B cell (primary cell): ENCODE results near the gene SERPINI1. TPM values are rescaled to one million over a fixed set of nuclear protein-coding genes. Genes with fewer than 3 reads are reported as not detected.

Experiments used
- ATAC-seq: fragments of 200-7000 bp; cut with Tn5 transposase; one replicate; pipeline ENCODE4 v1.10.0; 2021; ENCODE audit warnings: low read depth, mild to moderate bottlenecking, moderate number of reproducible peaks, moderate library complexity
- CTCF ChIA-PET: fragments of 350-600 bp; sonication (Branson Sonifier 250); formaldehyde crosslinking; loops from one replicate; lab custom pipeline; 2021; ENCODE audit warnings: antibody characterized with exemption, inconsistent platforms; lab: Charles Lee
- POLR2A ChIA-PET: fragments of 350-600 bp; sonication (Branson Sonifier 250); formaldehyde crosslinking; loops from one replicate; lab custom pipeline; 2021; ENCODE audit warnings: antibody characterized with exemption; lab: Charles Lee
- DNase-seq: peaks from one replicate; pipeline ENCODE4 v3.0.0; 2013
- H2AFZ ChIP-seq: 2 replicates; pipeline ENCODE4 v1.6.1; 2012; ENCODE audit warnings: mild to moderate bottlenecking, low read depth, low read length; ENCODE audit not compliant: insufficient read depth, poor library complexity, severe bottlenecking
- H3K27ac ChIP-seq, 2 donors: 1 replicate in 1 of 2; 2 replicates in 1 of 2; pipeline ENCODE4 v1.5.1; 2012 to 2013; ENCODE audit warnings: low read length in 2 of 2, mild to moderate bottlenecking in 2 of 2, moderate library complexity in 1 of 2
- H3K27me3 ChIP-seq, 4 experiments: fragments of 200-600 bp in 1 of 4; sonication (generic) in 1 of 4; replicated peaks in 1 of 4; 1 replicate in 2 of 4; 2 replicates in 2 of 4; pipeline versions ENCODE4 v1.6.1 to v1.7.0; 2013 to 2016; ENCODE audit warnings: low read length in 3 of 4, mild to moderate bottlenecking in 2 of 4, mixed read lengths in 1 of 4, moderate library complexity in 1 of 4; ENCODE audit not compliant: insufficient read depth in 4 of 4, control insufficient read depth in 3 of 4; ENCODE audit errors: control extremely low read depth in 1 of 4
- H3K36me3 ChIP-seq, 2 experiments: replicated peaks in 1 of 2; 1 replicate in 1 of 2; 2 replicates in 1 of 2; pipeline versions ENCODE4 v1.6.1 to v1.7.1; 2013; ENCODE audit warnings: low read length in 1 of 2; ENCODE audit not compliant: insufficient read depth in 2 of 2, control insufficient read depth in 1 of 2; ENCODE audit errors: control extremely low read depth in 1 of 2, extremely low read depth in 1 of 2
- H3K4me1 ChIP-seq, 2 donors: fragments of 200-600 bp in 1 of 2; sonication (generic) in 1 of 2; 1 replicate in 1 of 2; 2 replicates in 1 of 2; pipeline versions ENCODE4 v1.5.1 to v1.6.1; 2013 to 2017; ENCODE audit warnings: low read length in 2 of 2; ENCODE audit not compliant: control insufficient read depth in 2 of 2, insufficient read depth in 2 of 2
- H3K4me2 ChIP-seq: replicated peaks from 2 replicates; pipeline ENCODE3; 2012; ENCODE audit warnings: mild to moderate bottlenecking, low read depth, low read length; ENCODE audit not compliant: poor library complexity, severe bottlenecking
- H3K4me3 ChIP-seq, 5 experiments: fragments of 200-600 bp in 1 of 5; sonication (generic) in 1 of 5; 1 replicate in 3 of 5; 2 replicates in 2 of 5; pipeline versions ENCODE4 v1.5.1 to v1.7.0; 2011 to 2016; ENCODE audit warnings: low read length in 4 of 5, mild to moderate bottlenecking in 4 of 5, low read depth in 2 of 5, control low read depth in 1 of 5, moderate library complexity in 1 of 5; ENCODE audit not compliant: insufficient read depth in 1 of 5; ENCODE audit errors: control extremely low read depth in 1 of 5, extremely low read depth in 1 of 5
- H3K79me2 ChIP-seq: fragments of 200-600 bp; sonication (generic); one replicate; pipeline ENCODE4 v1.6.0; 2016; ENCODE audit warnings: low read length; ENCODE audit not compliant: control insufficient read depth, insufficient read depth
- H3K9ac ChIP-seq: fragments of 200-600 bp; sonication (generic); 2 replicates; pipeline ENCODE4 v1.6.1; 2017; ENCODE audit warnings: mild to moderate bottlenecking, low read length, moderate library complexity
- H3K9me3 ChIP-seq, 3 donors: one replicate each; pipeline versions ENCODE4 v1.6.1 to v1.7.1; 2013; ENCODE audit warnings: low read length in 2 of 3; ENCODE audit not compliant: control insufficient read depth in 2 of 3, insufficient read depth in 1 of 3; ENCODE audit errors: control extremely low read depth in 1 of 3
- H4K20me1 ChIP-seq: 2 replicates; pipeline ENCODE4 v1.6.0; 2012; ENCODE audit warnings: mild to moderate bottlenecking, low read length; ENCODE audit not compliant: insufficient read depth, control insufficient read depth, poor library complexity, severe bottlenecking
- H3K27ac Mint-ChIP-seq: one replicate; pipeline ENCODE4 v1.8.0; 2021; ENCODE audit warnings: mixed read lengths
- H3K27me3 Mint-ChIP-seq: one replicate; pipeline ENCODE4 v1.8.0; 2021; ENCODE audit warnings: mixed read lengths
- H3K4me1 Mint-ChIP-seq: one replicate; pipeline ENCODE4 v1.8.0; 2021; ENCODE audit warnings: mixed read lengths
- H3K4me3 Mint-ChIP-seq: one replicate; pipeline ENCODE4 v1.8.0; 2021; ENCODE audit warnings: mixed read lengths
- H3K9me3 Mint-ChIP-seq: one replicate; pipeline ENCODE4 v1.8.0; 2022; ENCODE audit warnings: mixed read lengths; ENCODE audit not compliant: insufficient read depth
- CTCF ChIP-seq: fragments of 200-600 bp; IDR thresholded peaks from one replicate; pipeline ENCODE4 v1.8.0; 2022; ENCODE audit warnings: antibody characterized with exemption, mild to moderate bottlenecking
- EZH2 ChIP-seq: IDR thresholded peaks from 2 replicates; pipeline ENCODE4 v1.6.1; 2012; ENCODE audit warnings: borderline replicate concordance, low read depth, mild to moderate bottlenecking, moderate library complexity, low read length; ENCODE audit not compliant: insufficient read depth, poor library complexity, severe bottlenecking
- WGBS: methylation state at CpG from one replicate; pipeline ENCODE4 v1.1.5; 2013; ENCODE audit warnings: missing lambda C conversion rate; ENCODE audit not compliant: insufficient coverage; 5-methylcytosine and 5-hydroxymethylcytosine counted together
- intact Hi-C: fragments of 100-400 bp; cut with micrococcal nuclease; formaldehyde crosslinking; loops from one replicate; pipeline ENCODE4 v1.10.0; 2022
- polyA plus RNA-seq: library from polyadenylated mRNA; depleted of rRNA; stranded (reverse); fragments of >200 nt; gene quantifications from 2 replicates; pipeline ENCODE4 v1.2.3, GENCODE V29; 2012
- total RNA-seq, 2 donors: library from RNA; stranded (reverse); fragments of 120-200 nt in 1 of 2; gene quantifications; 1 replicate in 1 of 2; 2 replicates in 1 of 2; pipeline versions ENCODE4 v1.2.3 to v1.2.4, GENCODE V29; 2013 to 2022

SERPINI1 gene
- total and polyA plus RNA-seq, 2 donors (not counting 1 experiment from before 2014, with no cell fraction given) = 6.8 to 7.0 TPM

- peaks cover 25% of the 10 kb centered on the region for H3K4me1 Mint-ChIP-seq
- H3K9ac ChIP-seq = no peak overlapping the region
- no peak overlapping the region for H3K4me3 ChIP-seq
- peaks cover 16 to 26% of the 10 kb centered on the region in 2 donors for H3K4me1 ChIP-seq
- no peaks in the 10 kb centered on the region for H3K27me3 ChIP-seq
- 81% methylated on average over 2 of the region's 3 CpGs for WGBS
- ATAC-seq (no peak), DNase-seq (no peak)
- H3K79me2 ChIP-seq = no peaks in the 10 kb centered on the region
- intact Hi-C loops = no loop called here
- ChIA-PET CTCF (interaction anchor here (2.0 to 2.6 kb wide), 2 partner anchors 42 kb away, joined by 6 to 27 read pairs; no protein-coding TSS in a partner anchor), POLR2A (no interaction called here)
- H3K4me2 ChIP-seq = no peak overlapping the region
- no peaks in the 10 kb centered on the region for H3K9me3 Mint-ChIP-seq
- no peak for TF ChIP-seq CTCF
- TF ChIP-seq EZH2 = no peak
- no peaks in the 10 kb centered on the region for H4K20me1 ChIP-seq
- no peaks in the 10 kb centered on the region for H3K27me3 Mint-ChIP-seq
- H3K9me3 ChIP-seq = no peaks in the 10 kb centered on the region
- no peaks in the 10 kb centered on the region for H3K36me3 ChIP-seq
- no peak overlapping the region for H3K27ac Mint-ChIP-seq
- H3K4me3 Mint-ChIP-seq = no peak overlapping the region
- no peak overlapping the region for H3K27ac ChIP-seq
- no peak overlapping the region for H2AFZ ChIP-seq
Measured at GRCh38 chr3:167840247-167840646, 104.7 kb downstream of the SERPINI1 start.

- Histone ChIP-seq H3K9ac (peak overlapping the region; percentile 23), H3K27ac (peak overlapping the region; percentile 55 to 69), H3K4me3 (peak overlapping the region in 2 of 5 experiments; percentile 22 to 26), H3K4me1 (peaks cover 16 to 26% of the 10 kb centered on the region in 2 donors), H2AFZ (peak overlapping the region; percentile 67), H3K36me3 (no peaks in the 10 kb centered on the region), H3K27me3 (no peaks in the 10 kb centered on the region), H3K79me2 (no peaks in the 10 kb centered on the region), H3K4me2 (peak overlapping the region; percentile 61), H4K20me1 (no peaks in the 10 kb centered on the region), H3K9me3 (peaks cover 0 to 3% (median 0%) of the 10 kb centered on the region in 3 donors)
- ChIA-PET POLR2A (no interaction called here), CTCF (interaction anchor here (1.3 to 1.8 kb wide), 2 partner anchors 18 to 39 kb away, joined by 4 to 7 read pairs; no protein-coding TSS in a partner anchor)
- H3K4me1 Mint-ChIP-seq = peaks cover 28% of the 10 kb centered on the region
- WGBS = no CpG with 5 or more reads among the region's 1 CpG
- intact Hi-C loops = no loop called here
- no peak for TF ChIP-seq EZH2
- no peak for TF ChIP-seq CTCF
- peak; percentile 47 for ATAC-seq
- DNase-seq = no peak
- H3K4me3 Mint-ChIP-seq = peak overlapping the region; percentile 54
- H3K27ac Mint-ChIP-seq = peak overlapping the region; percentile 85
- peaks cover 3% of the 10 kb centered on the region for H3K9me3 Mint-ChIP-seq
- no peaks in the 10 kb centered on the region for H3K27me3 Mint-ChIP-seq
Measured at GRCh38 chr3:167843481-167843880, 108.0 kb downstream of the SERPINI1 start.
